SK-N-SH (cell line): ENCODE results near the gene DNAJC13. TPM values are rescaled to one million over a fixed set of nuclear protein-coding genes. Genes with fewer than 3 reads are reported as not detected.
A peak's percentile ranks its signal among the peaks of the same experiment; 100 is the strongest.

Experiments used
- CTCF ChIA-PET: fragments of 300-600, 350-600 bp; formaldehyde crosslinking; extraction: SDS; loops from one replicate; lab custom pipeline; 2021; lab: Yijun Ruan, JAX
- POLR2A ChIA-PET: fragments of 350-600 bp; sonication (Branson Sonifier 250); formaldehyde crosslinking; extraction: SDS; loops from one replicate; lab custom pipeline; 2020; ENCODE audit warnings: antibody characterized with exemption, inconsistent platforms; lab: Yijun Ruan, JAX
- DNase-seq: peaks from one replicate; pipeline ENCODE4 v3.0.0; 2012
- H2AFZ ChIP-seq: fragments of 200-600 bp; sonication (generic); 2 replicates; pipeline ENCODE4 v1.8.1; 2016; ENCODE audit warnings: antibody characterized with exemption, mild to moderate bottlenecking, low read depth
- H3F3A ChIP-seq: fragments of 200-600 bp; sonication (generic); replicated peaks from 2 replicates; pipeline ENCODE3; 2016; ENCODE audit warnings: antibody characterized with exemption, mild to moderate bottlenecking; ENCODE audit not compliant: insufficient read depth
- H3K27ac ChIP-seq, 2 experiments: fragments of 200-500 bp in 1 of 2; fragments of 200-600 bp in 1 of 2; sonication (Bioruptor generic) in 1 of 2; sonication (generic), shearing (Covaris generic) in 1 of 2; 2 replicates each; pipeline versions ENCODE4 v1.5.1 to v1.6.1; 2014 to 2016; ENCODE audit warnings: low read depth in 2 of 2, inconsistent platforms in 1 of 2, low read length in 1 of 2, mild to moderate bottlenecking in 1 of 2, mixed read lengths in 1 of 2
- H3K27me3 ChIP-seq: fragments of 200-600 bp; sonication (generic), shearing (Covaris generic); 2 replicates; pipeline ENCODE4 v1.6.1; 2016; ENCODE audit warnings: mixed run types; ENCODE audit not compliant: insufficient read depth
- H3K36me3 ChIP-seq, 2 experiments: fragments of 200-500 bp in 1 of 2; fragments of 200-600 bp in 1 of 2; sonication (Bioruptor generic) in 1 of 2; sonication (generic) in 1 of 2; replicated peaks in 1 of 2; 2 replicates each; pipeline versions ENCODE3 to v1.5.1; 2014 to 2016; ENCODE audit warnings: low read length in 1 of 2, mild to moderate bottlenecking in 1 of 2; ENCODE audit not compliant: insufficient read depth in 2 of 2, control insufficient read depth in 1 of 2
- H3K4me1 ChIP-seq, 2 experiments: fragments of 200-500 bp in 1 of 2; fragments of 200-600 bp in 1 of 2; sonication (Bioruptor generic) in 1 of 2; sonication (generic), shearing (Covaris generic) in 1 of 2; 2 replicates each; pipeline versions ENCODE4 v1.5.1 to v1.6.1; 2014 to 2016; ENCODE audit warnings: low read depth in 1 of 2, low read length in 1 of 2, mixed run types in 1 of 2; ENCODE audit not compliant: insufficient read depth in 2 of 2, control insufficient read depth in 1 of 2
- H3K4me2 ChIP-seq: fragments of 200-600 bp; sonication (generic), shearing (Covaris generic); 2 replicates; pipeline ENCODE4 v1.6.1; 2017; ENCODE audit warnings: mixed run types
- H3K4me3 ChIP-seq, 2 experiments: fragments of 200-500 bp in 1 of 2; fragments of 200-600 bp in 1 of 2; sonication (Bioruptor generic) in 1 of 2; sonication (generic), shearing (Covaris generic) in 1 of 2; 2 replicates each; pipeline versions ENCODE4 v1.5.1 to v1.8.1; 2014 to 2016; ENCODE audit warnings: low read depth in 2 of 2, inconsistent platforms in 1 of 2, low read length in 1 of 2, mild to moderate bottlenecking in 1 of 2, mixed read lengths in 1 of 2, moderate library complexity in 1 of 2
- H3K79me2 ChIP-seq: fragments of 200-600 bp; sonication (generic); 2 replicates; pipeline ENCODE4 v1.8.1; 2017; ENCODE audit warnings: mild to moderate bottlenecking; ENCODE audit not compliant: insufficient read depth
- H3K9ac ChIP-seq: fragments of 200-600 bp; sonication (generic); 2 replicates; pipeline ENCODE4 v1.6.1; 2017; ENCODE audit warnings: mixed run types
- H3K9me2 ChIP-seq: fragments of 200-600 bp; sonication (generic); 2 replicates; pipeline ENCODE4 v1.6.1; 2017; ENCODE audit warnings: mixed run types
- H3K9me3 ChIP-seq: fragments of 200-600 bp; sonication (generic); 2 replicates; pipeline ENCODE4 v1.6.1; 2017; ENCODE audit warnings: mixed run types, mild to moderate bottlenecking, moderate library complexity
- H4K20me1 ChIP-seq: fragments of 200-600 bp; sonication (generic); 2 replicates; pipeline ENCODE4 v1.6.1; 2017; ENCODE audit warnings: mild to moderate bottlenecking, mixed run types; ENCODE audit not compliant: insufficient read depth
- EZH2phosphoT487 ChIP-seq: fragments of 200-600 bp; sonication (generic); IDR thresholded peaks from 2 replicates; pipeline ENCODE4 v1.6.1; 2017; ENCODE audit warnings: low read depth, mixed run types, mild to moderate bottlenecking, antibody characterized with exemption, moderate library complexity, borderline replicate concordance
- FOSL2 ChIP-seq: IDR thresholded peaks from 2 replicates; pipeline ENCODE4 v1.4.0; 2012; ENCODE audit warnings: low read depth, mild to moderate bottlenecking, moderate library complexity, borderline replicate concordance
- FOXJ3 ChIP-seq: sonication (generic); formaldehyde crosslinking; IDR thresholded peaks from 2 replicates; pipeline ENCODE4 v1.5.1; 2020; ENCODE audit warnings: mild to moderate bottlenecking, missing genetic modification reagents
- GATA2 ChIP-seq: sonication (generic); formaldehyde crosslinking; IDR thresholded peaks from 2 replicates; pipeline ENCODE4 v1.5.0; 2020; ENCODE audit warnings: mild to moderate bottlenecking, missing genetic modification reagents
- MEF2A ChIP-seq: IDR thresholded peaks from 2 replicates; pipeline ENCODE4 v1.4.0; 2012; ENCODE audit warnings: low read depth, borderline replicate concordance
- NRF1 ChIP-seq: IDR thresholded peaks from 2 replicates; pipeline ENCODE4 v1.6.1; 2012; ENCODE audit warnings: low read depth, mild to moderate bottlenecking, low read length
- POLR2AphosphoS5 ChIP-seq: IDR thresholded peaks from 2 replicates; pipeline ENCODE4 v1.6.1; 2012; ENCODE audit warnings: low read depth, low read length
- RAD21 ChIP-seq: IDR thresholded peaks from 2 replicates; pipeline ENCODE4 v1.6.1; 2012; ENCODE audit warnings: mild to moderate bottlenecking, low read length
- TEAD4 ChIP-seq: IDR thresholded peaks from 2 replicates; pipeline ENCODE4 v1.4.0; 2012; ENCODE audit warnings: mild to moderate bottlenecking, borderline replicate concordance; ENCODE audit not compliant: insufficient read depth
- WGBS: methylation state at CpG from one replicate; pipeline ENCODE4 v1.1.6; 2017; ENCODE audit warnings: low lambda C conversion rate; 5-methylcytosine and 5-hydroxymethylcytosine counted together
- polyA plus RNA-seq, 3 experiments: library from polyadenylated mRNA; depleted of rRNA; stranded (reverse); fragments of >200 nt; gene quantifications; 2 replicates each; pipeline ENCODE4 v1.2.3, GENCODE V29; 2012
- TF ChIP-seq, protein P1 (sequence below): fragments of 200-600 bp; sonication (generic); IDR thresholded peaks from 2 replicates; pipeline ENCODE4 v1.6.1; 2017; ENCODE audit warnings: antibody characterized with exemption, mild to moderate bottlenecking, moderate library complexity
- TF ChIP-seq, protein P2 (sequence below): fragments of 150-350 bp; IDR thresholded peaks from 2 replicates; pipeline ENCODE4 v1.6.1; 2016; ENCODE audit warnings: mild to moderate bottlenecking, low read depth, low read length
- TF ChIP-seq, protein P3 (sequence below): IDR thresholded peaks from 2 replicates; pipeline ENCODE4 v1.4.0; 2012; ENCODE audit warnings: low read depth, borderline replicate concordance

The DNAJC13 gene
- polyA plus RNA-seq, 1 of the 3 experiments (the other 2 are of a cell fraction) = 10.8 TPM

DNA sequence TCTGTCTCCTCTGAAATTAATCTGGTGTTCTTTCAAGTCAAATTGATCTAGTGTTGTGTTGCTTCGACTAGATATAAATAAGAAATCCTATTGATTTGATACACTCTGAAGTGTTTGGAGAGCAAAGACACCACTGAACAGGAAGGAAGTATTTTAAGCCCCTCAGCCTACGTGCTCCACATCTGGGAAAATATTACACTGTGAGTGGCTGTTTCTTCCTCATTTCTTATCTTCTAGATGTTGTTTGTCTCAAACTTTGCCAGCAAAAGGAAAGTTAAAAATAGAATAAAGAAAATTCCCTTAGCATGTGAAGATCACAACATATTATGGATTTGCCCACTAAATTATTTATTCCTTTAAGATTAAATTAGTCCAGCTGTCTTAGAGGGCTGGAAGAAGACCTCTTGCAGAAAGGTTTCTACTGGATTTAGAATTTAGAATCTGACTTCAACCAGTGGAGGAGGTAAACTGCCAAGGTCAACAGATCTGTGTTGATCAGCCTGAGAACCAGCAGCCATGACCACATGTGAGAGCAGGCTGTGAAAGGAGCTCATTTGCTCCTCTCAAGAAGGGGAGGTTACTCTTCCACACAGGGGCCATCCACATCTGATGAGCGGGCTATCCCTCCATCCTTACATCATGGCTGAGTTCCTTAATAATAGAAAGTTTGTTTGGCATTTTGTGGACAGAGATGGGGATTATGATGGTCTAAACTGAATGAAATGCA, 133.4 kb downstream of the DNAJC13 start:
- Histone ChIP-seq H3K27me3 (no peaks in the 10 kb centered on the region), H3K9me2 (no peaks in the 10 kb centered on the region), H2AFZ (no peak overlapping the region), H3K9ac (no peak overlapping the region), H3K27ac (peak overlapping the region in 1 of 2 experiments; percentile 72; a peak in 3 of 4 replicates), H3K36me3 (no peaks in the 10 kb centered on the region), H3K9me3 (no peaks in the 10 kb centered on the region), H3K4me3 (no peak overlapping the region), H3K4me2 (peak overlapping the region; percentile 17; the same call in 1 of the 2 replicates), H4K20me1 (no peaks in the 10 kb centered on the region), H3F3A (peaks cover 16% of the 10 kb centered on the region), H3K79me2 (no peaks in the 10 kb centered on the region), H3K4me1 (peaks cover 0 to 20% of the 10 kb centered on the region in 2 experiments; a peak in 3 of 4 replicates)
- WGBS = 85% methylated on average over 3 of the region's 3 CpGs
- ChIA-PET POLR2A (no interaction called here), CTCF (interaction anchor here (1.0 to 2.3 kb wide), 3 partner anchors 15 to 92 kb away, joined by 3 to 8 read pairs (median 3); no protein-coding TSS in a partner anchor)
- no peak for TF ChIP-seq TEAD4
- no peak for TF ChIP-seq FOXJ3 (CRISPR knock-in tag)
- TF ChIP-seq, protein P1, sequence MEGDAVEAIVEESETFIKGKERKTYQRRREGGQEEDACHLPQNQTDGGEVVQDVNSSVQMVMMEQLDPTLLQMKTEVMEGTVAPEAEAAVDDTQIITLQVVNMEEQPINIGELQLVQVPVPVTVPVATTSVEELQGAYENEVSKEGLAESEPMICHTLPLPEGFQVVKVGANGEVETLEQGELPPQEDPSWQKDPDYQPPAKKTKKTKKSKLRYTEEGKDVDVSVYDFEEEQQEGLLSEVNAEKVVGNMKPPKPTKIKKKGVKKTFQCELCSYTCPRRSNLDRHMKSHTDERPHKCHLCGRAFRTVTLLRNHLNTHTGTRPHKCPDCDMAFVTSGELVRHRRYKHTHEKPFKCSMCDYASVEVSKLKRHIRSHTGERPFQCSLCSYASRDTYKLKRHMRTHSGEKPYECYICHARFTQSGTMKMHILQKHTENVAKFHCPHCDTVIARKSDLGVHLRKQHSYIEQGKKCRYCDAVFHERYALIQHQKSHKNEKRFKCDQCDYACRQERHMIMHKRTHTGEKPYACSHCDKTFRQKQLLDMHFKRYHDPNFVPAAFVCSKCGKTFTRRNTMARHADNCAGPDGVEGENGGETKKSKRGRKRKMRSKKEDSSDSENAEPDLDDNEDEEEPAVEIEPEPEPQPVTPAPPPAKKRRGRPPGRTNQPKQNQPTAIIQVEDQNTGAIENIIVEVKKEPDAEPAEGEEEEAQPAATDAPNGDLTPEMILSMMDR = no peak
- no peak for TF ChIP-seq MEF2A
- no peak for TF ChIP-seq RAD21
- TF ChIP-seq EZH2phosphoT487 = no peak
- no peak for TF ChIP-seq NRF1
- no peak for TF ChIP-seq GATA2 (CRISPR knock-in tag)
- TF ChIP-seq, protein P2, sequence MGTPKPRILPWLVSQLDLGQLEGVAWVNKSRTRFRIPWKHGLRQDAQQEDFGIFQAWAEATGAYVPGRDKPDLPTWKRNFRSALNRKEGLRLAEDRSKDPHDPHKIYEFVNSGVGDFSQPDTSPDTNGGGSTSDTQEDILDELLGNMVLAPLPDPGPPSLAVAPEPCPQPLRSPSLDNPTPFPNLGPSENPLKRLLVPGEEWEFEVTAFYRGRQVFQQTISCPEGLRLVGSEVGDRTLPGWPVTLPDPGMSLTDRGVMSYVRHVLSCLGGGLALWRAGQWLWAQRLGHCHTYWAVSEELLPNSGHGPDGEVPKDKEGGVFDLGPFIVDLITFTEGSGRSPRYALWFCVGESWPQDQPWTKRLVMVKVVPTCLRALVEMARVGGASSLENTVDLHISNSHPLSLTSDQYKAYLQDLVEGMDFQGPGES = no peak
- DNase-seq = no peak

DNA sequence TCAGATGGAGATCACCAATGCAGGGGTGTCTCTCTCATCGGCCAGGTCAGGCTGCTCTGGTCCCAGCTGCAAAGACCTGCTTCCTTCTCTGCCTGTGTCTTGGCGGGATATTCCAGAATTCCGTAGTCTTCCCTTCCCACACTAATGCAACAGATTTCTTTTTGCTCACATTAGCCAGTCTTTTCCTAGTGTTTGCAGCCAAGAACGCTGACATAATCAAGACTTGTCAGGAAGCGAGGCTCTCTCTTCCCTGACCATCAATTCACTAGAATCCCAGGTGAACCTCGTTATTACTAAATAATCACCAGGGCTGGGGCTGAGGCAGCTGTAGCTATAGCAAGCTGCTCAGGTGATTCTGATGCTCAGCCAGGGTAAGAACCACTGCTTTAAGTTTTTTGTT, 136.5 kb downstream of the DNAJC13 start:
- no peak overlapping the region for H3K9ac ChIP-seq
- H3K79me2 ChIP-seq = no peaks in the 10 kb centered on the region
- TF ChIP-seq POLR2AphosphoS5 = no peak
- no peak for TF ChIP-seq FOSL2
- TF ChIP-seq, protein P3, sequence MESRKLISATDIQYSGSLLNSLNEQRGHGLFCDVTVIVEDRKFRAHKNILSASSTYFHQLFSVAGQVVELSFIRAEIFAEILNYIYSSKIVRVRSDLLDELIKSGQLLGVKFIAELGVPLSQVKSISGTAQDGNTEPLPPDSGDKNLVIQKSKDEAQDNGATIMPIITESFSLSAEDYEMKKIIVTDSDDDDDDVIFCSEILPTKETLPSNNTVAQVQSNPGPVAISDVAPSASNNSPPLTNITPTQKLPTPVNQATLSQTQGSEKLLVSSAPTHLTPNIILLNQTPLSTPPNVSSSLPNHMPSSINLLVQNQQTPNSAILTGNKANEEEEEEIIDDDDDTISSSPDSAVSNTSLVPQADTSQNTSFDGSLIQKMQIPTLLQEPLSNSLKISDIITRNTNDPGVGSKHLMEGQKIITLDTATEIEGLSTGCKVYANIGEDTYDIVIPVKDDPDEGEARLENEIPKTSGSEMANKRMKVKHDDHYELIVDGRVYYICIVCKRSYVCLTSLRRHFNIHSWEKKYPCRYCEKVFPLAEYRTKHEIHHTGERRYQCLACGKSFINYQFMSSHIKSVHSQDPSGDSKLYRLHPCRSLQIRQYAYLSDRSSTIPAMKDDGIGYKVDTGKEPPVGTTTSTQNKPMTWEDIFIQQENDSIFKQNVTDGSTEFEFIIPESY = no peak
- no peak for TF ChIP-seq MEF2A
- no peak overlapping the region for H2AFZ ChIP-seq
- H3F3A ChIP-seq = peaks cover 16% of the 10 kb centered on the region
- H3K27ac ChIP-seq = no peak overlapping the region
- no peaks in the 10 kb centered on the region for H3K9me3 ChIP-seq
- H3K4me1 ChIP-seq = peaks cover 7 to 20% of the 10 kb centered on the region in 2 experiments; a peak in 3 of 4 replicates
- no peaks in the 10 kb centered on the region for H4K20me1 ChIP-seq
- POLR2A ChIA-PET = no interaction called here
- CTCF ChIA-PET = interaction anchor here (1.0 to 2.7 kb wide), 3 partner anchors 15 to 88 kb away, joined by 3 to 7 read pairs (median 3); no protein-coding TSS in a partner anchor
- H3K4me3 ChIP-seq = no peak overlapping the region
- H3K9me2 ChIP-seq = no peaks in the 10 kb centered on the region
- no peak overlapping the region for H3K4me2 ChIP-seq
- H3K27me3 ChIP-seq = no peaks in the 10 kb centered on the region
- no peaks in the 10 kb centered on the region for H3K36me3 ChIP-seq
- WGBS = 92% methylated on average over 6 of the region's 6 CpGs
- DNase-seq = no peak
